Thyroid gland (tissue), 4 donors: ENCODE data around the gene OSR1.
"Not testable (repeated sequence)": the region's sequence is repeated elsewhere in the genome, so short reads cannot be mapped to it uniquely, and the experiment has no call there.

Source experiments
- CTCF ChIP-seq, 6 experiments: fragments of 200-600 bp in 3 of 6; fragments of 450-650 bp in 3 of 6; sonication (generic) in 3 of 6; IDR thresholded peaks; one replicate each; pipeline ENCODE4 v1.5.1; 2016 to 2019; ENCODE audit warnings: antibody characterized with exemption in 6 of 6, mild to moderate bottlenecking in 2 of 6, inconsistent platforms in 1 of 6, moderate library complexity in 1 of 6
- POLR2A ChIP-seq, 2 donors: fragments of 450-650 bp; IDR thresholded peaks; one replicate each; pipeline ENCODE4 v1.6.1; 2017; ENCODE audit warnings: antibody characterized with exemption in 2 of 2, mild to moderate bottlenecking in 2 of 2, moderate library complexity in 1 of 2

DNA sequence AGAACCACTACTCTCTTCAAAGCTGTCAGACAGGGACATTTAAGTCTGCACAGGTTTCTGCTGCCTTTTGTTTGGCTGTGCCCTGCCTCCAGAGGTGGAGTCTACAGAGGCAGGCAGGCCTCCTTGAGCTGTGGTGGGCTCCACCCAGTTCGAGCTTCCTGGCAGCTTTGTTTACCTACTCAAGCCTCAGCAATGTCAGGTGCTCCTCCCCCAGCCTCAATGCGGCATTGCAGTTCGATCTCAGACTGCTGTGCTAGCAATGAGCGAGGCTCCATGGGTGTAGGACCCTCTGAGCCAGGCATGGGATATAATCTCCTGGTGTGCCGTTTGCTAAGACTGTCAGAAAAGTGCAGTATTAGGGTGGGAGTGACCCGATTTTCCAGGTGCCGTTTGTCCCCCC lies 31.0 kb upstream of the OSR1 start:
- not testable (repeated sequence) for TF ChIP-seq CTCF, POLR2A (IDR thresholded peaks at IDR 0.05)
